AG09319 (cell line): ENCODE measurements around the gene NCKAP1.

Experiments
- DNase-seq: peaks from one replicate; pipeline ENCODE4 v3.0.0-alpha.2; 2010; ENCODE audit warnings: low read depth; ENCODE audit errors: extremely low read depth
- TF ChIP-seq, protein P1 (sequence below): IDR thresholded peaks from 2 replicates; pipeline ENCODE4 v1.5.1; 2011; ENCODE audit warnings: low read depth, mild to moderate bottlenecking, inconsistent platforms, low read length, moderate library complexity

The NCKAP1 gene, protein sequence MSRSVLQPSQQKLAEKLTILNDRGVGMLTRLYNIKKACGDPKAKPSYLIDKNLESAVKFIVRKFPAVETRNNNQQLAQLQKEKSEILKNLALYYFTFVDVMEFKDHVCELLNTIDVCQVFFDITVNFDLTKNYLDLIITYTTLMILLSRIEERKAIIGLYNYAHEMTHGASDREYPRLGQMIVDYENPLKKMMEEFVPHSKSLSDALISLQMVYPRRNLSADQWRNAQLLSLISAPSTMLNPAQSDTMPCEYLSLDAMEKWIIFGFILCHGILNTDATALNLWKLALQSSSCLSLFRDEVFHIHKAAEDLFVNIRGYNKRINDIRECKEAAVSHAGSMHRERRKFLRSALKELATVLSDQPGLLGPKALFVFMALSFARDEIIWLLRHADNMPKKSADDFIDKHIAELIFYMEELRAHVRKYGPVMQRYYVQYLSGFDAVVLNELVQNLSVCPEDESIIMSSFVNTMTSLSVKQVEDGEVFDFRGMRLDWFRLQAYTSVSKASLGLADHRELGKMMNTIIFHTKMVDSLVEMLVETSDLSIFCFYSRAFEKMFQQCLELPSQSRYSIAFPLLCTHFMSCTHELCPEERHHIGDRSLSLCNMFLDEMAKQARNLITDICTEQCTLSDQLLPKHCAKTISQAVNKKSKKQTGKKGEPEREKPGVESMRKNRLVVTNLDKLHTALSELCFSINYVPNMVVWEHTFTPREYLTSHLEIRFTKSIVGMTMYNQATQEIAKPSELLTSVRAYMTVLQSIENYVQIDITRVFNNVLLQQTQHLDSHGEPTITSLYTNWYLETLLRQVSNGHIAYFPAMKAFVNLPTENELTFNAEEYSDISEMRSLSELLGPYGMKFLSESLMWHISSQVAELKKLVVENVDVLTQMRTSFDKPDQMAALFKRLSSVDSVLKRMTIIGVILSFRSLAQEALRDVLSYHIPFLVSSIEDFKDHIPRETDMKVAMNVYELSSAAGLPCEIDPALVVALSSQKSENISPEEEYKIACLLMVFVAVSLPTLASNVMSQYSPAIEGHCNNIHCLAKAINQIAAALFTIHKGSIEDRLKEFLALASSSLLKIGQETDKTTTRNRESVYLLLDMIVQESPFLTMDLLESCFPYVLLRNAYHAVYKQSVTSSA

DNA sequence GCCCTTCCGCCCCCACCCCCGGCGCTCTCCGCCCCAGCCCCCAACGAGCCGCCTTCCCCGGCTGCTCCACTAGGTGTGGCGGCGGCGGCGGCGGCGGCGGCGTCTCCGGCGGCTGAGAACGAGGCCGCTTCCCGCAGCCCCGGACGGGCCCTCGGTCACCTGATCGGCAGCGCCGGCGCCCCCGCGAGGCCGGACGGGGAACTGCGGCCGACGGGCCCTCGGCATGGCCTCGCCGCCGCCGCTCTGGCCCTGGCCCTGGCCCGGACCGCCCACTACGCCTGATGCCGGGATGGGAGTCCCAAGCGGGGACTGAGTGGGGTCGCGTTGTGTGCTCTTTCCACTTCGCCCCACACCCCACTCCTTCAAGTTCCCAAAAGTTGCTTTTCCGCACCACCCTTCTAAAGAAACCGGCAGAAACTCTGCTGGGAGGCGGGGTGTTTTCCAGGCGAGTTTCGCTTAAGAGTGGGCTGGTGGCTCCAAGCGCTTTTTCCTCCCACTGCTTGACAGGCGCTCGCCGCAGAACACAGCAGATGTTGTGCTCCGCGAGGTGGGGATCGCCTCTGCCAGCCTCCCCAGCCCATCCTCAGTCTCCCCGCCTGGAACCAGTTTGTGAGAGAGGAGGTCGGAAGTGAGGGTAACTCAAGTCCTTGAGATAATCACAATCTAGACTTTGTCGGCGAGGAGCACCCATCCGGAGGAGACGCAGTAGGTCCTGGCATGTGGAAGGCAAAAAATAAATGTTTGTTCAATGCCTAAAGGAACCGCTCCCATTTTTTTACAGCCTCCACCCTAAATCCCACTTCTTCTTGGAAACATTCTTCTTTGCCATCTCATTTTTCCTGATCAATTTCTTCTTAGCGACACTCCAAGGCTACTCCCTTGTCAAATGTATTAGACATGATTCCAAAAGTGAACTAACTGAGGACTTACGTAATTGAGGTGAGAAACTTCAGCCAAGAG lies at the start of gene NCKAP1:
Gene NCKAP1 (minus strand): TSS at position 117 of the 960 bp plus-strand sequence. CDS start 358 bp downstream, outside the sequence.
- DNase-seq, result peak; percentile 60
- TF ChIP-seq, protein P1, sequence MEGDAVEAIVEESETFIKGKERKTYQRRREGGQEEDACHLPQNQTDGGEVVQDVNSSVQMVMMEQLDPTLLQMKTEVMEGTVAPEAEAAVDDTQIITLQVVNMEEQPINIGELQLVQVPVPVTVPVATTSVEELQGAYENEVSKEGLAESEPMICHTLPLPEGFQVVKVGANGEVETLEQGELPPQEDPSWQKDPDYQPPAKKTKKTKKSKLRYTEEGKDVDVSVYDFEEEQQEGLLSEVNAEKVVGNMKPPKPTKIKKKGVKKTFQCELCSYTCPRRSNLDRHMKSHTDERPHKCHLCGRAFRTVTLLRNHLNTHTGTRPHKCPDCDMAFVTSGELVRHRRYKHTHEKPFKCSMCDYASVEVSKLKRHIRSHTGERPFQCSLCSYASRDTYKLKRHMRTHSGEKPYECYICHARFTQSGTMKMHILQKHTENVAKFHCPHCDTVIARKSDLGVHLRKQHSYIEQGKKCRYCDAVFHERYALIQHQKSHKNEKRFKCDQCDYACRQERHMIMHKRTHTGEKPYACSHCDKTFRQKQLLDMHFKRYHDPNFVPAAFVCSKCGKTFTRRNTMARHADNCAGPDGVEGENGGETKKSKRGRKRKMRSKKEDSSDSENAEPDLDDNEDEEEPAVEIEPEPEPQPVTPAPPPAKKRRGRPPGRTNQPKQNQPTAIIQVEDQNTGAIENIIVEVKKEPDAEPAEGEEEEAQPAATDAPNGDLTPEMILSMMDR, result peak; percentile 41

DNA sequence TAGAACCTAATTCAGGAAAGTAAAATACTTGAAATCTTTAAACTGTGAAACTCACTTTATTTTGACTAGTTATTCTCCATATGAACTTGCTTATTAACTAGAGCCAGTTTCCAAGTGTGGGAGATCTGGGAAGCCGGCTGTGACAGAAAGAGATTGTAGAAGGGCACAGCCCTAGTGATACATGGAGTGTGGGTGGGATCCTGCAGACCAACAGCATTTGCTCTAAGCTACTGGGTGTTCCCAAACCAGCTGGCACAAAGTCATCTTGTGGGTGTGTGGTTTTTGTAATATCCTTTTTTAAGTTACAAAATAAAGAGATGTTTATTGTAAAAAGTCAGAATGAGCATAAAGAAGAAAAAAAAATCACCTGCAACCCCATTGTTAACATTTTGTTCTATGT lies 43.7 kb upstream of the NCKAP1 start:
- no peak for DNase-seq

DNA sequence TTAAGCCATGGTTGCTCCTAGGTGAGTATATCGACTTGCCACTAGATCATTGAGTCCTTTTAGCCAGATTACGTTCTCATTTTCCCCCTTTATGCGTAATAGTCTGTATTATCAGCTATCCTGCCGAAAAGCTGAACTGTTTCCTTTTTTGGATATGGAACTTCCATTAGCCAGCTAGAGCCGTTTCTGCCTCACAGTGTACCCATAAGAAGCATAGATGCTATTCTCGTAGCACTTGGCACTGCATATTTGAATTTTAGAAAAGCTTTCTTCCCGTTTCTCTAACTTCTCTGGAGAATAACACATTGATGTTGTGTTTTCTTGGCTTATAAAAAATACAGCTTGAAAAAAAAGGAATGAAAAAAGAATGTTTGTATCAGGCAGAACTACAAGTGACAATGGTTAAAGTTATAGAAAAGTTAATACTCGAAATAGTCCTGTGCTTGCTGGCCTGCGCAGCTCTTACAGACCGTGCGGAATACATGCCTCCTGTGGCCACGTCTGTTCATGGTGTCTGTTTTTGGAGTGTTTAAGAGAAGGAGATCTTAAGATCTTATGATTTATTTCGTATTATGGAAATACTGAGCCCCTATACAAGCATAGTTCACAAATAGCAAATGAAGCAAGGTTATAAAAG lies 41.0 kb upstream of the NCKAP1 start:
- TF ChIP-seq, protein P1, result no peak
- DNase-seq, result no peak

More for the DNA sequence above, 43.7 kb upstream of the NCKAP1 start:
- TF ChIP-seq, protein P1, result no peak

DNA sequence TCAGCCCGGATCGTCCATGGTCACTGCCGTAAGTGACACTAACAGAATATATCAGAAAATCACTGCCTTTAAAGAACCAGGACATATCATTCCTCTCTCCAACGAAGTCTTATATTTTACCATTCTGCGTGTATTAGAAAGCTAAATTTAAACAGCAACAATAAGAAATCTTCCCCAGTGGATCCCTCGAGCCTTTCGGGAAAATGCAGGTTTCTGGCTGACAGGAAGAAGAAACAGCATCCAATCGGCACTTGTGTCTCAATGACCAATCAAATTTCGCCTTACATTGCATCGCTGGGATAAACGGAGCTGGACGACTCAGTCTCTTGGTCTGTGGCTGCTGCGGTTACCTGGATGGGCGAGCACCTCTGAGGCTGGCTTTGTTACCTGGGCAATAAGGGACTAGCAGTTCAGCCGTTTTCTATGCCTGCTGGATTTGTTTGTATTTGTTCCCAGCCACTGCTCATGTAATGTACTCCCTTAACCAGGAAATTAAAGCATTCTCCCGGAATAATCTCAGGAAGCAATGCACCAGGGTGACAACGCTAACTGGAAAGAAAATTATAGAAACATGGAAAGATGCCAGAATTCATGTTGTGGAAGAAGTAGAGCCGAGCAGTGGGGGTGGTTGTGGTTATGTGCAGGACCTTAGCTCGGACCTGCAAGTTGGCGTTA lies 40.3 kb upstream of the NCKAP1 start, which contains the start of gene DUSP19:
Gene DUSP19 (plus strand): TSS at position 284 of the 675 bp plus-strand sequence. CDS start 187 bp downstream, at position 471.
- TF ChIP-seq, protein P1, result no peak
- peak; percentile 70 for DNase-seq

DNA sequence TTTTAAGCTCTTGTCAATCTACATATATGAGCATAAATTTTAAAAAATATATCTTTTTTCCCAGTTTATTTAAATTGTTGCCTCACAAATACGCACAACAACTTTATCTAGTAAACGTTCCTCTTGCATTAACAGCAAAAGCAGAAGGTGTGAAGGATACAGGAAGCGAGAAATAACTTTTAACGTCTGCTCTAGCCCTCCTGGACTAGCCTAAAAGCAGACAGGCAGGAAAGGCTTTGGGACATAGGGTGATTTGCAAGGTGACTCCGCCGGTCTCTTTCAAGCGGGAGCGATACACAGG lies 39.9 kb upstream of the NCKAP1 start:
- no peak for DNase-seq
- TF ChIP-seq, protein P1, result no peak

DNA sequence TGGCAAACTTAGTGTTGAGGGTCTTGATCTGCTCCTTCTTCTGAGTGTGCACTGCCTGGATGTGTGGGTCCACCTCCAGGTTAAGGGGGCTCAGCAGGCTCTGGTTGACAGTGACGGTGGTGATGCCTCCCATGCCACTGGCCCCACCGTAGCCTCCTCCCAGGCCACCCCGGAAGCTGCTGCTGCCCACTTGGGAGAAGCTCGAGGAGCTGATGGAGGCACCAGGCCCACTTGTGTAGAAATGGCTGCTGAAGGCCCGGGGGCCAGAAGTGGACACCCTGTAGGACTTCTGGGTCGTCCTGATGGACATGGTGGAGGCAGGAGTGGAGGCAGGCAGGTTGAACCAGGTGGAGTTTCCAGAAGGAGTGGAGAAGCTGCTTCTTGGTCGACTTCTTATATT lies 33.9 kb upstream of the NCKAP1 start:
- DNase-seq, result no peak
- TF ChIP-seq, protein P1, result no peak
